ENCODE data around the gene ZNF334.

ZNF334 gene

DNA sequence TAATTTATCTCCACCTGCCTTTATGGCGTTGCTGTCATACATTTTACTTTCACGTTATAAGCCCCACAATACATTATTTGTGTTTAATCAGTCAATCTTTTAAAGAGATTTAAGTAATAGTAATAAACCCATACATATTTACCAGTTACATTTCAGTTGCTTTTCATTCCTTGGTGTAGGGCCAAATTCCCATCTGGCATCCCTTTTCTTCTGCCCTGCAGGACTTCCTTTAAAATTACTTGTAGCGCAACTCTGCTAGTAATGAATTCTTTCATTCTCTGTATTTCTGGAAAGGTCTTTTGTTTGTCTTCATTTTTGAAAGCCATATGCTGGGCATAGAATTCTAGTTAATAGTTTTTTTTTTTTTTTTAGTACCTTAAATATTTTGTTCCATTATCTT is 24.9 kb downstream of the ZNF334 start:
- in situ Hi-C loops (cut with HindIII; ENCODE audit: low sequenced_read_pairs) = no loop called here

DNA sequence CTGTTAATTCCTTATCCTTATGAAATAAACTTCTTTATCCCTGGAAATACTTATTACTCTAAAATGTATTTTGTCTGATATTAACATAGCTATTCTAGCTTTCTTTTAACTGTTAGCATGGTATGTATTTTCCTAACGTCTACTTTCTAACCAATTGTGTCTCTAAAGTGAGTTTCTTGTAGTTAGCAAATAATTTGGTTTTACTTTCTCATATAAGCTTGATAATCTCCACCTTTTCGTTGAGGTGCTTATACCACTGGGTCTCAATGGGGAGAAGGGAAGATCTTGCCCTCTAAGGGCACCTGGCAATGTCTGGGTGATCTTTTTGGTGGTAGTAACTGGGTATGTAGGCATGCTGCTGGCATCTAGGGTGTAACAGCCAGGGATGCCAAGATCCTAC is 25.7 kb downstream of the ZNF334 start:
- in situ Hi-C loops (cut with HindIII; ENCODE audit: low sequenced_read_pairs) = no loop called here

- in situ Hi-C loops (cut with HindIII; ENCODE audit: low sequenced_read_pairs) = no loop called here
Measured at GRCh38 chr20:46485431-46485830, 27.9 kb downstream of the ZNF334 start.

GRCh38 chr20:46484954-46485353 is 28.4 kb downstream of the ZNF334 start:
- in situ Hi-C loops (cut with HindIII; ENCODE audit: low sequenced_read_pairs) = no loop called here

DNA sequence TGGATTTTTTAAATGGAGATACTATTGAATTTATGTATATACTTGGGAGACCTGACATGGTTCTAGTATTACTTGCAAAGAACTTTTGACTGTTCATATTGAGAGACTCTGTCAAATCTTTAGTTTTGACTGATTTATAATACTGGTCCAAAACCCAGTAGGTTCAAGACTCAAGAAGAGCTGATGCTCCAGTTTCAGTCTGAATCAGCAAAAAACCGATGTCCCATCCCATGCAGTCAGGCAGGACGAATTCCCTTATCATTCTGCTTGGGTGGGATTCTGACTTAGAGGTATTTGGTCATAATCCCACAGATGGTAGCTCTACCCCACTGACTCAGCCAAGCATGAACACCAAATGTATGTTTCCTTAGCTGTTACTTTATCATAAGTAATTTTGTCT is 29.5 kb downstream of the ZNF334 start:
- in situ Hi-C loops (cut with HindIII; ENCODE audit: low sequenced_read_pairs) = no loop called here

- in situ Hi-C loops (cut with HindIII; ENCODE audit: low sequenced_read_pairs) = no loop called here
Measured at GRCh38 chr20:46482864-46483263, 30.5 kb downstream of the ZNF334 start.

- in situ Hi-C loops (cut with HindIII; ENCODE audit: low sequenced_read_pairs) = no loop called here
Measured at GRCh38 chr20:46477640-46478039, 35.7 kb downstream of the ZNF334 start.

GRCh38 chr20:46477225-46477624 is 36.1 kb downstream of the ZNF334 start:
- in situ Hi-C loops (cut with HindIII; ENCODE audit: low sequenced_read_pairs) = no loop called here

DNA sequence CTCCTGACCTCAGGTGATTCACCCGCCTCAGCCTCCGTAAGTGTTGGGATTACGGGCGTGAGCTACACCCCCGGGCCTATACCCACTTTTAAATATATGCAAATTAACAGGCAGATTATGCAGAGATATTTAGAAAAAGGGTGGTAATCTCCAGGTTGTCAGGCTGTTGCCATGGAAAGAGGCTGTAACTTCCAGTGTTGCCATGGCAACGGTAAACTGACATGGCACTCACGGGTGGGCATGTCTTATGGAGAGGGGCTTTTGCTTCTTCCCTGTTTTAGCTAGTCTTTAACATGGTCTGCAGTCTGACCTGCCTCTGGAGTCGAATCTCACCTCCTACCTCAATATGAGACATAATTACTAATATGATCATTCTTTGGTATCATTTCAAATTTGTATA is 44.9 kb downstream of the ZNF334 start:
- in situ Hi-C loops (cut with HindIII; ENCODE audit: low sequenced_read_pairs) = no loop called here

- in situ Hi-C loops (cut with HindIII; ENCODE audit: low sequenced_read_pairs) = no loop called here
Measured at GRCh38 chr20:46464451-46464850, 48.9 kb downstream of the ZNF334 start.

GRCh38 chr20:46463852-46464251 is 49.5 kb downstream of the ZNF334 start:
- in situ Hi-C loops (cut with HindIII; ENCODE audit: low sequenced_read_pairs) = no loop called here

- in situ Hi-C loops (cut with HindIII; ENCODE audit: low sequenced_read_pairs) = no loop called here
Measured at GRCh38 chr20:46461808-46462207, 51.6 kb downstream of the ZNF334 start.

GRCh38 chr20:46458866-46459750 is 54.3 kb downstream of the ZNF334 start:
- in situ Hi-C loops (cut with HindIII; ENCODE audit: low sequenced_read_pairs) = no loop called here

GRCh38 chr20:46456255-46457028 is 56.9 kb downstream of the ZNF334 start:
- in situ Hi-C loops (cut with HindIII; ENCODE audit: low sequenced_read_pairs) = no loop called here

GRCh38 chr20:46455729-46456128 is 57.6 kb downstream of the ZNF334 start:
- in situ Hi-C loops (cut with HindIII; ENCODE audit: low sequenced_read_pairs) = no loop called here

Data from DLD1 (cell line).